SK-N-SH (cell line): Measurements from ENCODE around the gene STK25. TPM values are rescaled to one million over a fixed set of nuclear protein-coding genes. Genes with fewer than 3 reads are reported as not detected.

Experiments used
- CTCF ChIA-PET: fragments of 300-600, 350-600 bp; formaldehyde crosslinking; extraction: SDS; loops from one replicate; lab custom pipeline; 2021; lab: Yijun Ruan, JAX
- POLR2A ChIA-PET: fragments of 350-600 bp; sonication (Branson Sonifier 250); formaldehyde crosslinking; extraction: SDS; loops from one replicate; lab custom pipeline; 2020; ENCODE audit warnings: antibody characterized with exemption, inconsistent platforms; lab: Yijun Ruan, JAX
- DNase-seq: peaks from one replicate; pipeline ENCODE4 v3.0.0; 2012
- H2AFZ ChIP-seq: fragments of 200-600 bp; sonication (generic); 2 replicates; pipeline ENCODE4 v1.8.1; 2016; ENCODE audit warnings: antibody characterized with exemption, mild to moderate bottlenecking, low read depth
- H3F3A ChIP-seq: fragments of 200-600 bp; sonication (generic); replicated peaks from 2 replicates; pipeline ENCODE3; 2016; ENCODE audit warnings: antibody characterized with exemption, mild to moderate bottlenecking; ENCODE audit not compliant: insufficient read depth
- H3K27ac ChIP-seq, 2 experiments: fragments of 200-500 bp in 1 of 2; fragments of 200-600 bp in 1 of 2; sonication (Bioruptor generic) in 1 of 2; sonication (generic), shearing (Covaris generic) in 1 of 2; 2 replicates each; pipeline versions ENCODE4 v1.5.1 to v1.6.1; 2014 to 2016; ENCODE audit warnings: low read depth in 2 of 2, inconsistent platforms in 1 of 2, low read length in 1 of 2, mild to moderate bottlenecking in 1 of 2, mixed read lengths in 1 of 2
- H3K27me3 ChIP-seq: fragments of 200-600 bp; sonication (generic), shearing (Covaris generic); 2 replicates; pipeline ENCODE4 v1.6.1; 2016; ENCODE audit warnings: mixed run types; ENCODE audit not compliant: insufficient read depth
- H3K36me3 ChIP-seq, 2 experiments: fragments of 200-500 bp in 1 of 2; fragments of 200-600 bp in 1 of 2; sonication (Bioruptor generic) in 1 of 2; sonication (generic) in 1 of 2; replicated peaks in 1 of 2; 2 replicates each; pipeline versions ENCODE3 to v1.5.1; 2014 to 2016; ENCODE audit warnings: low read length in 1 of 2, mild to moderate bottlenecking in 1 of 2; ENCODE audit not compliant: insufficient read depth in 2 of 2, control insufficient read depth in 1 of 2
- H3K4me1 ChIP-seq, 2 experiments: fragments of 200-500 bp in 1 of 2; fragments of 200-600 bp in 1 of 2; sonication (Bioruptor generic) in 1 of 2; sonication (generic), shearing (Covaris generic) in 1 of 2; 2 replicates each; pipeline versions ENCODE4 v1.5.1 to v1.6.1; 2014 to 2016; ENCODE audit warnings: low read depth in 1 of 2, low read length in 1 of 2, mixed run types in 1 of 2; ENCODE audit not compliant: insufficient read depth in 2 of 2, control insufficient read depth in 1 of 2
- H3K4me2 ChIP-seq: fragments of 200-600 bp; sonication (generic), shearing (Covaris generic); 2 replicates; pipeline ENCODE4 v1.6.1; 2017; ENCODE audit warnings: mixed run types
- H3K4me3 ChIP-seq, 2 experiments: fragments of 200-500 bp in 1 of 2; fragments of 200-600 bp in 1 of 2; sonication (Bioruptor generic) in 1 of 2; sonication (generic), shearing (Covaris generic) in 1 of 2; 2 replicates each; pipeline versions ENCODE4 v1.5.1 to v1.8.1; 2014 to 2016; ENCODE audit warnings: low read depth in 2 of 2, inconsistent platforms in 1 of 2, low read length in 1 of 2, mild to moderate bottlenecking in 1 of 2, mixed read lengths in 1 of 2, moderate library complexity in 1 of 2
- H3K79me2 ChIP-seq: fragments of 200-600 bp; sonication (generic); 2 replicates; pipeline ENCODE4 v1.8.1; 2017; ENCODE audit warnings: mild to moderate bottlenecking; ENCODE audit not compliant: insufficient read depth
- H3K9ac ChIP-seq: fragments of 200-600 bp; sonication (generic); 2 replicates; pipeline ENCODE4 v1.6.1; 2017; ENCODE audit warnings: mixed run types
- H3K9me2 ChIP-seq: fragments of 200-600 bp; sonication (generic); 2 replicates; pipeline ENCODE4 v1.6.1; 2017; ENCODE audit warnings: mixed run types
- H3K9me3 ChIP-seq: fragments of 200-600 bp; sonication (generic); 2 replicates; pipeline ENCODE4 v1.6.1; 2017; ENCODE audit warnings: mixed run types, mild to moderate bottlenecking, moderate library complexity
- H4K20me1 ChIP-seq: fragments of 200-600 bp; sonication (generic); 2 replicates; pipeline ENCODE4 v1.6.1; 2017; ENCODE audit warnings: mild to moderate bottlenecking, mixed run types; ENCODE audit not compliant: insufficient read depth
- EZH2phosphoT487 ChIP-seq: fragments of 200-600 bp; sonication (generic); IDR thresholded peaks from 2 replicates; pipeline ENCODE4 v1.6.1; 2017; ENCODE audit warnings: low read depth, mixed run types, mild to moderate bottlenecking, antibody characterized with exemption, moderate library complexity, borderline replicate concordance
- FOXM1 ChIP-seq: IDR thresholded peaks from 2 replicates; pipeline ENCODE4 v1.4.0; 2012; ENCODE audit warnings: low read depth, mild to moderate bottlenecking
- GATA2 ChIP-seq: sonication (generic); formaldehyde crosslinking; IDR thresholded peaks from 2 replicates; pipeline ENCODE4 v1.5.0; 2020; ENCODE audit warnings: mild to moderate bottlenecking, missing genetic modification reagents
- MEF2A ChIP-seq: IDR thresholded peaks from 2 replicates; pipeline ENCODE4 v1.4.0; 2012; ENCODE audit warnings: low read depth, borderline replicate concordance
- MXI1 ChIP-seq: IDR thresholded peaks from 2 replicates; pipeline ENCODE4 v1.6.1; 2012; ENCODE audit warnings: mild to moderate bottlenecking, low read depth, low read length, improper control_type of control experiment
- NFIC ChIP-seq: IDR thresholded peaks from 2 replicates; pipeline ENCODE4 v1.4.0; 2012; ENCODE audit warnings: borderline replicate concordance
- NRF1 ChIP-seq: IDR thresholded peaks from 2 replicates; pipeline ENCODE4 v1.6.1; 2012; ENCODE audit warnings: low read depth, mild to moderate bottlenecking, low read length
- RAD21 ChIP-seq: IDR thresholded peaks from 2 replicates; pipeline ENCODE4 v1.6.1; 2012; ENCODE audit warnings: mild to moderate bottlenecking, low read length
- RCOR1 ChIP-seq: fragments of 150-350 bp; IDR thresholded peaks from 2 replicates; pipeline ENCODE4 v1.6.1; 2017; ENCODE audit warnings: antibody characterized with exemption, low read length
- RFX5 ChIP-seq: IDR thresholded peaks from 2 replicates; pipeline ENCODE4 v1.6.1; 2012; ENCODE audit warnings: mild to moderate bottlenecking, improper control_type of control experiment, low read length
- RXRA ChIP-seq: IDR thresholded peaks from 2 replicates; pipeline ENCODE4 v1.4.0; 2012; ENCODE audit warnings: low read depth, mild to moderate bottlenecking, borderline replicate concordance
- SIN3A ChIP-seq: IDR thresholded peaks from 2 replicates; pipeline ENCODE4 v1.6.1; 2012; ENCODE audit warnings: low read depth, mild to moderate bottlenecking, low read length, moderate library complexity, borderline replicate concordance
- SMC3 ChIP-seq: IDR thresholded peaks from 2 replicates; pipeline ENCODE4 v1.6.1; 2012; ENCODE audit warnings: low read depth, low read length, improper control_type of control experiment
- TAF1 ChIP-seq: IDR thresholded peaks from 2 replicates; pipeline ENCODE4 v1.6.1; 2012; ENCODE audit warnings: low read depth, mild to moderate bottlenecking, low read length, moderate library complexity, borderline replicate concordance
- TCF12 ChIP-seq: IDR thresholded peaks from 2 replicates; pipeline ENCODE4 v1.4.0; 2012
- YY1 ChIP-seq: IDR thresholded peaks from 2 replicates; pipeline ENCODE4 v1.4.0; 2012; ENCODE audit warnings: low read depth, mild to moderate bottlenecking
- WGBS: methylation state at CpG from one replicate; pipeline ENCODE4 v1.1.6; 2017; ENCODE audit warnings: low lambda C conversion rate; 5-methylcytosine and 5-hydroxymethylcytosine counted together
- polyA plus RNA-seq, 3 experiments: library from polyadenylated mRNA; depleted of rRNA; stranded (reverse); fragments of >200 nt; gene quantifications; 2 replicates each; pipeline ENCODE4 v1.2.3, GENCODE V29; 2012
- TF ChIP-seq, protein P1 (sequence below): IDR thresholded peaks from 2 replicates; pipeline ENCODE4 v1.4.0; 2012; ENCODE audit warnings: low read depth, borderline replicate concordance
- TF ChIP-seq, protein P2 (sequence below): fragments of 150-350 bp; IDR thresholded peaks from 2 replicates; pipeline ENCODE4 v1.6.1; 2017; ENCODE audit warnings: antibody characterized with exemption, low read length, low read depth, borderline replicate concordance
- TF ChIP-seq, protein P3 (sequence below): IDR thresholded peaks from 2 replicates; pipeline ENCODE4; 2012
- TF ChIP-seq, protein P4 (sequence below): fragments of 150-350 bp; IDR thresholded peaks from 2 replicates; pipeline ENCODE4 v1.6.1; 2016; ENCODE audit warnings: mild to moderate bottlenecking, low read depth, low read length

Gene STK25
- polyA plus RNA-seq, 1 of the 3 experiments (the other 2 are of a cell fraction): 236 TPM

DNA sequence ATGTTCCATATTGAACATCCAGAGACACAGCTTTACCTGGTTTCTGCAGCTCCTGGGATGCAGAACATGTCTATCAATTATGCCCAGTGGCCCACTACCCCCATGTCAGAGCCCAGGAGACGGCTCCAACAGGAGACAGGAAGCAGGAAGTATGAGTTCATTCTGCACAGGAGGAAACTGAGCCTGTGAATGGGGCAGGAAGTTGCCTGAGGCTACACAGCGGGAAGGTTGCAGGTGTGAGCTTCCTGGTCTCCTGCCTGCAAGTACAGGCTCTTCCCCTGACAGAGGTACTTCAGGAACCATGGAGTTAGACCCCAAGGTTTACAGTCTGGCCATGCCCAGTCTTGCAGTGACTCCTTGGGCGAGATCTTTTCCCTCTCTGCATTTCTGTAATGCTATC lies 47.3 kb upstream of the STK25 start:
- no peaks in the 10 kb centered on the region for H3K79me2 ChIP-seq
- H3K4me1 ChIP-seq: peaks cover 0 to 13% of the 10 kb centered on the region in 2 experiments; a peak in 1 of 4 replicates
- no peak overlapping the region for H3K9ac ChIP-seq
- WGBS: 39% methylated on average over 3 of the region's 3 CpGs
- H3K4me2 ChIP-seq: no peak overlapping the region
- H3K9me3 ChIP-seq: peaks cover 12% of the 10 kb centered on the region; the same call in 1 of the 2 replicates
- no peaks in the 10 kb centered on the region for H4K20me1 ChIP-seq
- TF ChIP-seq, protein P1, sequence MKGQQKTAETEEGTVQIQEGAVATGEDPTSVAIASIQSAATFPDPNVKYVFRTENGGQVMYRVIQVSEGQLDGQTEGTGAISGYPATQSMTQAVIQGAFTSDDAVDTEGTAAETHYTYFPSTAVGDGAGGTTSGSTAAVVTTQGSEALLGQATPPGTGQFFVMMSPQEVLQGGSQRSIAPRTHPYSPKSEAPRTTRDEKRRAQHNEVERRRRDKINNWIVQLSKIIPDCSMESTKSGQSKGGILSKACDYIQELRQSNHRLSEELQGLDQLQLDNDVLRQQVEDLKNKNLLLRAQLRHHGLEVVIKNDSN: no peak
- TF ChIP-seq YY1 (no peak), SMC3 (no peak), TAF1 (no peak), MEF2A (no peak), RFX5 (no peak), RCOR1 (no peak), TCF12 (no peak), NRF1 (no peak), GATA2 (no peak), EZH2phosphoT487 (no peak), RAD21 (no peak)
- TF ChIP-seq, all 33 proteins: peak for 0
- Histone ChIP-seq H3K36me3 (no peaks in the 10 kb centered on the region), H2AFZ (no peak overlapping the region), H3K9me2 (no peaks in the 10 kb centered on the region), H3F3A (no peaks in the 10 kb centered on the region), H3K27ac (no peak overlapping the region), H3K27me3 (peaks cover 8% of the 10 kb centered on the region; the same call in 1 of the 2 replicates), H3K4me3 (no peak overlapping the region)
- POLR2A ChIA-PET: no interaction called here
- CTCF ChIA-PET: interaction anchor here (0.7 to 1.3 kb wide), 2 partner anchors 13 to 208 kb away, joined by 3 to 5 read pairs; no protein-coding TSS in a partner anchor
- DNase-seq: no peak

DNA sequence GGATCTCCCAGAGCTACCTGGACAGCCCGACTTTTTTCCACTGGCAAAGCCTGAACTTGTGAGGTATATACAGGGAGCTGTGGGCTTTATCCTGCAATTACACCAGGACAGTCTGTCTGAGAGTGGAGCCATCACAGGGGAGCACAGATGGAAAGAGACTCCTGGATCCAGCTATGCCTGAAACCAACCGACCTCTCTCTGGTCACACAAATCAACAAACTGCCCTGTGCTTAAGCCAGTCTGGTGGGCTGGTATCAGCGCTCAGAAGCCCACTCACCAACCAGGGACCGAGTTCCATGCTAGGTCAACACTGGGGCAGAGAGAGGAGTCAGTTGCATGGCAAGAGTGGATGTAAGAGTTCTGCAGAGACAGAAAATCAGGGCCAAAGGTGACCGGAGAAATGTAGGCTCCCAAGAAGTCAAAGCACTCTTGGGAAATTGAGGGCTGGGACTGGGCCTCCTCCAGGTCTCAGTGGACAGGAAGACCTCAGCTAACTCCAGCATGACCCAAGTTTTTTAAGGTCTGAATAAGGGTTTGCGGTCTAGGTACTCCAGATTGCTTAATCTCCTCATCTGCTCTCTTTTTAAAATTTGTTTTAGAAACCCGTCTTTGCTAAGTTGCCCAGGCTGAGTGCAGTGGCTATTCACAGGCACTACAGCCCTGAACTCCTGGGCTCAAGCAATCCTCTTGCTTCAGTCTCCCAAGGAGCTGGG lies 46.4 kb upstream of the STK25 start:
- Histone ChIP-seq H3K4me3 (no peak overlapping the region), H3K9me2 (no peaks in the 10 kb centered on the region), H3K4me2 (no peak overlapping the region), H3F3A (no peaks in the 10 kb centered on the region), H3K79me2 (no peaks in the 10 kb centered on the region), H4K20me1 (no peaks in the 10 kb centered on the region), H3K4me1 (peaks cover 0 to 4% of the 10 kb centered on the region in 2 experiments; a peak in 1 of 4 replicates), H3K9ac (no peak overlapping the region), H2AFZ (no peak overlapping the region), H3K36me3 (no peaks in the 10 kb centered on the region), H3K9me3 (peaks cover 12% of the 10 kb centered on the region; the same call in 1 of the 2 replicates), H3K27me3 (peaks cover 8% of the 10 kb centered on the region; the same call in 1 of the 2 replicates), H3K27ac (no peak overlapping the region)
- DNase-seq: no peak
- WGBS: 51% methylated on average over 7 of the region's 7 CpGs
- TF ChIP-seq, protein P2, sequence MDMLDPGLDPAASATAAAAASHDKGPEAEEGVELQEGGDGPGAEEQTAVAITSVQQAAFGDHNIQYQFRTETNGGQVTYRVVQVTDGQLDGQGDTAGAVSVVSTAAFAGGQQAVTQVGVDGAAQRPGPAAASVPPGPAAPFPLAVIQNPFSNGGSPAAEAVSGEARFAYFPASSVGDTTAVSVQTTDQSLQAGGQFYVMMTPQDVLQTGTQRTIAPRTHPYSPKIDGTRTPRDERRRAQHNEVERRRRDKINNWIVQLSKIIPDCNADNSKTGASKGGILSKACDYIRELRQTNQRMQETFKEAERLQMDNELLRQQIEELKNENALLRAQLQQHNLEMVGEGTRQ: no peak
- TF ChIP-seq RXRA (no peak), MXI1 (no peak), SIN3A (no peak), TCF12 (no peak), RCOR1 (no peak), NRF1 (no peak), FOXM1 (no peak), NFIC (no peak)
- TF ChIP-seq, protein P3, sequence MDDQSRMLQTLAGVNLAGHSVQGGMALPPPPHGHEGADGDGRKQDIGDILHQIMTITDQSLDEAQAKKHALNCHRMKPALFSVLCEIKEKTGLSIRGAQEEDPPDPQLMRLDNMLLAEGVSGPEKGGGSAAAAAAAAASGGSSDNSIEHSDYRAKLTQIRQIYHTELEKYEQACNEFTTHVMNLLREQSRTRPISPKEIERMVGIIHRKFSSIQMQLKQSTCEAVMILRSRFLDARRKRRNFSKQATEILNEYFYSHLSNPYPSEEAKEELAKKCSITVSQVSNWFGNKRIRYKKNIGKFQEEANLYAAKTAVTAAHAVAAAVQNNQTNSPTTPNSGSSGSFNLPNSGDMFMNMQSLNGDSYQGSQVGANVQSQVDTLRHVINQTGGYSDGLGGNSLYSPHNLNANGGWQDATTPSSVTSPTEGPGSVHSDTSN: no peak
- TF ChIP-seq, protein P4, sequence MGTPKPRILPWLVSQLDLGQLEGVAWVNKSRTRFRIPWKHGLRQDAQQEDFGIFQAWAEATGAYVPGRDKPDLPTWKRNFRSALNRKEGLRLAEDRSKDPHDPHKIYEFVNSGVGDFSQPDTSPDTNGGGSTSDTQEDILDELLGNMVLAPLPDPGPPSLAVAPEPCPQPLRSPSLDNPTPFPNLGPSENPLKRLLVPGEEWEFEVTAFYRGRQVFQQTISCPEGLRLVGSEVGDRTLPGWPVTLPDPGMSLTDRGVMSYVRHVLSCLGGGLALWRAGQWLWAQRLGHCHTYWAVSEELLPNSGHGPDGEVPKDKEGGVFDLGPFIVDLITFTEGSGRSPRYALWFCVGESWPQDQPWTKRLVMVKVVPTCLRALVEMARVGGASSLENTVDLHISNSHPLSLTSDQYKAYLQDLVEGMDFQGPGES: no peak
- POLR2A ChIA-PET: interaction anchor here (0.5 kb wide), 1 partner anchor 20 kb away, joined by 3 read pairs; no protein-coding TSS in a partner anchor
- CTCF ChIA-PET: interaction anchor here (0.7 to 1.2 kb wide), 4 partner anchors 10 to 207 kb away, joined by 3 to 5 read pairs (median 4); no protein-coding TSS in a partner anchor
